GDM1 (cell line): ENCODE measurements around the gene COQ9.
"Not testable (repeated sequence)": the region's sequence is repeated elsewhere in the genome, so short reads cannot be mapped to it uniquely, and the experiment has no call there.

ENCODE experiments used
- DNase-seq: peaks from one replicate; lab custom pipeline; 2025; lab: John Stamatoyannopoulos, UW

Gene COQ9

GRCh38 chr16:57485916-57486857 lies 38.9 kb downstream of the COQ9 start, which contains the start of gene DOK4:
Gene DOK4 (minus strand): TSS chr16:57486493. CDS start chr16:57479507, 6,986 bp downstream.
- peak; percentile 21 for DNase-seq

- DNase-seq, result no peak
These were observed 39.9 kb downstream of the COQ9 start for GRCh38 chr16:57486858-57487834.

DNA sequence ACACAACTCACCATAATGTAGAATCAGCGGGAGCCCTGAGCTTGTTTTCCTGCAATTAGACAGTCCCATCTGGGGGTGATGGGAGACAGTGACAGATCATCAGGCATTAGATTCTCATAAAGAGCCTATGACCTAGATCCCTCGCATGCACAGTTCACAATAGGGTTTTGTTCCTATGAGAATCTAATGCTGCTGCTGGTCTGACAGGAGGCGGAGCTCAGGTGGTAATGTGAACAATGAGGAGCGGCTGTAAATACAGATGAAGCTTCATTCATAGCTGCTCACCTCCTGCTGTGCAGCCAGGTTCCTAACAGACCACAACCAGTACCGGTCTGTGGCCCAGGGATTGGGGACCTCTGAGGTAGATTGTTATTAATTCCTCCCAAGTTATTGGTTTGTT lies 42.0 kb downstream of the COQ9 start:
- no peak for DNase-seq

DNA sequence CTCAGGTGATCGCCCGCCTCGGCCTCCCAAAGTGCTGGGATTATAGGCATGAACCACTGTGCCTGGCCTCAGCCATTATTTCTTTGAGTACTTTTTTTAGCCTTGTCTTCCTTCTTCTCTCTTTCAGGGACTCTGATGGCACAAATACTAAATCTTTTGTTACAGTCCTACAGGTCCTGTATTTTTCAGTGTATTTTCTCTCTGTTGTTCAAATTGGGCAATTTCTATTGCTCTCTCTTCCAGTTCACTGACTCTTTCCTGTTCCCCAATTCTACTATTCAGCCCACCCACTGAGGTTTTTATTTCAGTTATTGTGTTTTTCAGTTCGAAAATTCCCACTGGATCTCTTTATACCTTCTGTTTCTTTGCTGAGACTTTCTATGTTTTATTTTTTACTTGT lies 46.5 kb downstream of the COQ9 start:
- no peak for DNase-seq

DNA sequence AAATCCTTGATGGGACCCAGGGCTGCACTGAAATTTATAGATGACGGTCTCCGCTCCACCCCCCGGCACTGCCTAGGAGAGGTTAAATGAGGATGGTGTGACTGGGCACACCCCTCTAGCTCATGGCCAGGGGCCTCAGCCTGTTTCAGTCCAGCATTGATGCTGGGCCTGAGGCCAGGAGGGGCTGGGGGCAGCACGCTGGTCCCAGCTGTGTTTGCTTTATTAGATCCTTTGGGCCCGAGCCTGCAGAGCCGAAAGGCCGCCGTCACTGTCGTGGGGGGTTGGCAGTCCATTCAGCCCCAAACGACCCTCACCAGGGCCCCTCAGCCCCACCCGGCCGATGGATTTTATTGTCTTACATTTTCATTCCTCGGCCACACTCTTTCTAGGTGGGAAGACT lies 49.8 kb downstream of the COQ9 start:
- DNase-seq, result no peak

GRCh38 chr16:57498031-57498430 lies 50.8 kb downstream of the COQ9 start:
- no peak for DNase-seq

DNA sequence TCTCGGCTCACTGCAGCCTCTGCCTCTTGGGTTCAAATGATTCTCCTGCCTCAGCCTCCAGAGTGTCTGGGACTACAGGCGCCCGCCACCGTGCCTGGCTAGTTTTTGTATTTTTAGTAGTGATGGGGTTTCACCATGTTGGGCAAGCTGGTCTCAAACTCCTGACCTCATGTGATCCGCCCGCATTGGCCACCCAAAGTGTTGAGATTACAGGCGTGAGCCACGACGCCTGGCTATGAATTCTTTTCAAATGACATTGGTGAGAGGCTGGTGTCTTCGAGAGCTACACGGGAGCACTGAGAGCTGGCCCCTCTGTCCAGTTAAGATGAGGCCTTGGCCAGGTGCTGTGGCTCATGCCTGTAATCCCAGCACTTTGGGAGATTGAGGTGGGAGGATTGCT lies 52.7 kb downstream of the COQ9 start:
- DNase-seq, result not testable (repeated sequence)

GRCh38 chr16:57500578-57501111 lies 53.4 kb downstream of the COQ9 start:
- DNase-seq, result no peak

DNA sequence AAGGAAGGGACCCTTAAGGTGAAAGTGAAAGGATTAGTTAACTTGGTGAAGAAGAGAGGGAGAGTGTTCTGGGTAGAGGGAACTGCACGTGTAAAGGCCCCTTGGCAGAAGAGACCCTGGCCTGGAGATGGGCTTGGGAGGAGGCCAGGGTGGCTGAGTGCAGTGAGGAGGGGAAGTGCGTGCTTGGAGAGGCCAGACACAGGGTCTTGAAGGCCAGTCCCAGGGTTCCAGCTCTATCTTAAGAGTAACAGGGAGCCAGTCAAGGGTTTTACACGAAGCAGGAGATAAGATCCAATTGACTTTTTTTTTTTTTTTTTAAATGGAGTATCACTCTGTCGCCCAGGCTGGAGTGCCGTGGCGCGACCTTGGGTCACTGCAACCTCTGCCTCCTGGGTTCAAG lies 54.2 kb downstream of the COQ9 start:
- no peak for DNase-seq

- no peak for DNase-seq
These were observed 54.9 kb downstream of the COQ9 start for GRCh38 chr16:57502048-57502775.

GRCh38 chr16:57503366-57503765 lies 56.1 kb downstream of the COQ9 start:
- no peak for DNase-seq

- DNase-seq, result no peak
These were observed 56.7 kb downstream of the COQ9 start for GRCh38 chr16:57504001-57504400.

- DNase-seq, result no peak
These were observed 57.2 kb downstream of the COQ9 start for GRCh38 chr16:57504491-57504890.

DNA sequence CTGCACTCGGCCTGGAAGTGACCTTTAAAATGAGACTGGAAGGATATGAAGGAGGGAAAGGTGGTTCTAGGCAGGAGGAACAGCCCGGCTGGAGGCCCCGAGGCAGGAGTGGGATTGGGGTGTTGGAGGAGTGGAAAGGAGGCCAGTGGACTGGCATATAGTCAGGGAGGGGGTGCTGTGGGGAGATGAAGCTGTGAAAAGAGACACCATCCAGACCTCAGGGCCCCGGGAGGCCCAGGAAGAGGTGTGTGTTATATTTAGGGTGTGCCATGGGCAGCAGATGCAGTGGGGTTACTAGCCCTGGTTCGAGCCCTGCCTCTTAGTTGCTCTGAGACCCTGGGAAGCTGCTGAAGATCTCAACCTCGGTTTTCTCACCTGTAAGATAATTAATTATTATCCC lies 57.9 kb downstream of the COQ9 start:
- DNase-seq, result no peak

- no peak for DNase-seq
These were observed 60.1 kb downstream of the COQ9 start for GRCh38 chr16:57507136-57508034.

DNA sequence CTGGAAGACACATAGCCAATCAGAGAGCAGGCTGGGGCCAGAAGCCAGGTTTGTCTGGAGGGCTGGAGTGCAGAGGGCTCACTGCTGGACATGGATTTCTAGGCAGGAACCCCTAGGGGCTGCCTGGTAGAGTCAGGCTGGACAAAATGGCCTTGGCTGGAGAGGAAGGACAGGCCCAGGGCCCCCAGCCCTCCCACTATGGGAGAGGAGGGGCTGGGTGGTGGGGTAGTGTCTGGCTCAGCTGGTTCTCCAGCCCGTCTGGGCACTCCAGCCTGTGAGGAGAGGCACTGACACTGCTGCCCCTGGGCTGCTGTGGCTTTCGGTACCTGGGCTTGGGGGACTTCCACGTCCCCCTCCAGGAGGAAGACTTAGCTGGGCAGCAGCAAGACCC lies 60.8 kb downstream of the COQ9 start:
- DNase-seq, result no peak

GRCh38 chr16:57509231-57509923 lies 62.1 kb downstream of the COQ9 start:
- DNase-seq, result no peak

GRCh38 chr16:57510016-57510871 lies 63.0 kb downstream of the COQ9 start:
- DNase-seq, result no peak
